SU-DHL-6 (cell line): ENCODE results near the gene GTF2F2.

Experiments used
- CTCF ChIP-seq: fragments of 200-600 bp; sonication (generic); IDR thresholded peaks from one replicate; pipeline ENCODE4 v1.5.1; 2017; ENCODE audit warnings: antibody characterized with exemption, mild to moderate bottlenecking, low read length, moderate library complexity; ENCODE audit not compliant: insufficient read depth, poor library complexity, severe bottlenecking
- EZH2phosphoT487 ChIP-seq: fragments of 200-600 bp; sonication (generic), shearing (Covaris generic); conservative IDR thresholded peaks from 2 replicates; pipeline ENCODE4 v1.6.1; 2018; ENCODE audit warnings: mild to moderate bottlenecking, antibody characterized with exemption, low read length, moderate library complexity, mixed read lengths

DNA sequence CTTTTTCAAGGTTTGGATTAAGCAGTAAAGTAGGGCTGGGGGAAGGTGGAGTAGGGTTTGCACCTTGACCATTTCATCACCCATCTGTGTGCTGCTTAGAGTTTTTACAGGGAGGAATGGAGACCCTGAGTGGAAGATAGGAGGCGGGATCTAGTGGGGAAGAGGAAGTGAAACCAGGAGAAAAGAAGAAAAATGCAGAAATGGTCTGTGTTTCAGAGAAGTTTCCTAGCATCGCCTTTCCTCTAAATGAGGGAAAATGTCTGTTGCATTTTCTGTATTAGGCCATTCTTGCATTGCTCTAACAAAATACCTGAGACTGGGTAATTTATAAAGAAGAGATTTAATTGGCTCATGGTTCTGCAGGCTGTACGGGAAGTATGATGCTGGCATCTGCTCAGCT lies 156.6 kb downstream of the GTF2F2 start:
- TF ChIP-seq EZH2phosphoT487: no peak
- TF ChIP-seq CTCF: no peak
